ENCODE results near the gene SPACA6.

Gene SPACA6

GRCh38 chr19:51704626-51705025 lies 11.5 kb downstream of the SPACA6 start:
- H3K4me1 ChIP-seq (ENCODE audit: control insufficient read depth in 1 of 2, insufficient read depth in 2 of 2, low read length in 2 of 2): peaks cover 13 to 23% of the 10 kb centered on the region in 2 donors
- H3K9ac ChIP-seq (ENCODE audit: low read depth in 1 of 2, low read length in 2 of 2): peak overlapping the region; percentile 91 to 92
- H3K36me3 ChIP-seq (ENCODE audit: control insufficient read depth in 1 of 2, insufficient read depth in 2 of 2, low read length in 2 of 2): no peaks in the 10 kb centered on the region
- peak overlapping the region; percentile 93 for H3K4me3 ChIP-seq (ENCODE audit: low read depth in 1 of 2, low read length in 2 of 2)
- H3K27ac ChIP-seq (ENCODE audit: low read depth, low read length): peak overlapping the region; percentile 70
- peaks cover 0 to 9% of the 10 kb centered on the region in 2 donors for H3K27me3 ChIP-seq (ENCODE audit: control insufficient read depth in 1 of 2, insufficient read depth in 2 of 2, low read length in 2 of 2)
- H3K9me3 ChIP-seq (ENCODE audit: control insufficient read depth in 1 of 2, low read length in 2 of 2): no peaks in the 10 kb centered on the region

GRCh38 chr19:51706296-51706695 lies 13.2 kb downstream of the SPACA6 start:
- Histone ChIP-seq H3K4me3 (ENCODE audit: low read depth in 1 of 2, low read length in 2 of 2) (no peak overlapping the region), H3K27ac (ENCODE audit: low read depth, low read length) (no peak overlapping the region), H3K9ac (ENCODE audit: low read depth in 1 of 2, low read length in 2 of 2) (no peak overlapping the region), H3K9me3 (ENCODE audit: control insufficient read depth in 1 of 2, low read length in 2 of 2) (no peaks in the 10 kb centered on the region), H3K4me1 (ENCODE audit: control insufficient read depth in 1 of 2, insufficient read depth in 2 of 2, low read length in 2 of 2) (peaks cover 13 to 23% of the 10 kb centered on the region in 2 donors), H3K36me3 (ENCODE audit: control insufficient read depth in 1 of 2, insufficient read depth in 2 of 2, low read length in 2 of 2) (no peaks in the 10 kb centered on the region), H3K27me3 (ENCODE audit: control insufficient read depth in 1 of 2, insufficient read depth in 2 of 2, low read length in 2 of 2) (peaks cover 0 to 9% of the 10 kb centered on the region in 2 donors)

DNA sequence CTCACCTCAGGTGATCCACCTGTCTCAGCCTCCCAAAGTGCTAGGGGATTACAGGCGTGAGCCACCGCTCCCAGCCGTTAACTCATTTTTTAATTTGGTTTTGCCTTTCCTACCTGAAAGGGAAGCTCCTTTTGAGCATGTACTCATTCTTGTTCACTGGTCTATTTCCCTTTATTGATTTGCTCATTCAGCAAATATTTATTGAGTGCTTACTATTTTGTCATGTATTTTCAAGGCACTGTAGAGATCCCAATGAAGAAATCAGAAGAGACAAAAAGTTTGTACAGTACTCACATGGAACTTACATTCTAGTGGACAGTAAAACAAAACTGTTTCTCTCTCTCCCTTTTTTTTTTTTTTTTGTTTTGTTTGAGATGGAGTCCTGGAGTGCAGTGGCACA lies 13.8 kb downstream of the SPACA6 start:
- Histone ChIP-seq H3K9ac (ENCODE audit: low read depth in 1 of 2, low read length in 2 of 2) (no peak overlapping the region), H3K9me3 (ENCODE audit: control insufficient read depth in 1 of 2, low read length in 2 of 2) (no peaks in the 10 kb centered on the region), H3K4me1 (ENCODE audit: control insufficient read depth in 1 of 2, insufficient read depth in 2 of 2, low read length in 2 of 2) (peaks cover 13 to 23% of the 10 kb centered on the region in 2 donors), H3K4me3 (ENCODE audit: low read depth in 1 of 2, low read length in 2 of 2) (no peak overlapping the region), H3K27me3 (ENCODE audit: control insufficient read depth in 1 of 2, insufficient read depth in 2 of 2, low read length in 2 of 2) (peaks cover 0 to 9% of the 10 kb centered on the region in 2 donors), H3K36me3 (ENCODE audit: control insufficient read depth in 1 of 2, insufficient read depth in 2 of 2, low read length in 2 of 2) (no peaks in the 10 kb centered on the region), H3K27ac (ENCODE audit: low read depth, low read length) (no peak overlapping the region)

GRCh38 chr19:51708811-51709210 lies 15.7 kb downstream of the SPACA6 start:
- H3K36me3 ChIP-seq (ENCODE audit: control insufficient read depth in 1 of 2, insufficient read depth in 2 of 2, low read length in 2 of 2): no peaks in the 10 kb centered on the region
- H3K9me3 ChIP-seq (ENCODE audit: control insufficient read depth in 1 of 2, low read length in 2 of 2): no peaks in the 10 kb centered on the region
- no peak overlapping the region for H3K4me3 ChIP-seq (ENCODE audit: low read depth in 1 of 2, low read length in 2 of 2)
- H3K27ac ChIP-seq (ENCODE audit: low read depth, low read length): no peak overlapping the region
- H3K9ac ChIP-seq (ENCODE audit: low read depth in 1 of 2, low read length in 2 of 2): no peak overlapping the region
- no peaks in the 10 kb centered on the region for H3K27me3 ChIP-seq (ENCODE audit: control insufficient read depth in 1 of 2, insufficient read depth in 2 of 2, low read length in 2 of 2)
- H3K4me1 ChIP-seq (ENCODE audit: control insufficient read depth in 1 of 2, insufficient read depth in 2 of 2, low read length in 2 of 2): peaks cover 6 to 8% of the 10 kb centered on the region in 2 donors

GRCh38 chr19:51709575-51709974 lies 16.4 kb downstream of the SPACA6 start:
- H3K9me3 ChIP-seq (ENCODE audit: control insufficient read depth in 1 of 2, low read length in 2 of 2): no peaks in the 10 kb centered on the region
- no peak overlapping the region for H3K4me3 ChIP-seq (ENCODE audit: low read depth in 1 of 2, low read length in 2 of 2)
- H3K36me3 ChIP-seq (ENCODE audit: control insufficient read depth in 1 of 2, insufficient read depth in 2 of 2, low read length in 2 of 2): no peaks in the 10 kb centered on the region
- H3K27ac ChIP-seq (ENCODE audit: low read depth, low read length): no peak overlapping the region
- no peaks in the 10 kb centered on the region for H3K27me3 ChIP-seq (ENCODE audit: control insufficient read depth in 1 of 2, insufficient read depth in 2 of 2, low read length in 2 of 2)
- H3K4me1 ChIP-seq (ENCODE audit: control insufficient read depth in 1 of 2, insufficient read depth in 2 of 2, low read length in 2 of 2): peaks cover 5 to 6% of the 10 kb centered on the region in 2 donors
- H3K9ac ChIP-seq (ENCODE audit: low read depth in 1 of 2, low read length in 2 of 2): no peak overlapping the region

DNA sequence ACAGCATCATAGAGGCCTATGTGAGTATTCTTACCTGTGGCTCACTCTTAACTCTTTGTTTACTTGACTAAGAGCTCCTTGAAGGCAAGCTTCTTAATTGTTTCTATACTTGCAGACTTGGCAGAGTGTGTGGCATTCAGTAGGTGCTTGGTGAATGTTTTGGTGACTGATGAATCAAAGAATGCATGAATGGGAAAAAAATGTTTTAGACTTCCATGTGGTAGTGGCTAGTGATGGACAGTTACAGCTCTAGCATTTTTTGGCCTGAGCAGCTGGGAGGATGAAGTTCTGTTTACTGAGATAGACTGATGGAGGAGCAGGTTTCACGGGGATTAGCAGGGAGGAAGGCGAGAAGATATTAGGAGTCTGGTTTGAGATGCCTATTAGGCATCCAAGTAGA lies 17.0 kb downstream of the SPACA6 start:
- Histone ChIP-seq H3K4me1 (ENCODE audit: control insufficient read depth in 1 of 2, insufficient read depth in 2 of 2, low read length in 2 of 2) (peaks cover under 1 to 2% of the 10 kb centered on the region in 2 donors), H3K36me3 (ENCODE audit: control insufficient read depth in 1 of 2, insufficient read depth in 2 of 2, low read length in 2 of 2) (no peaks in the 10 kb centered on the region), H3K27me3 (ENCODE audit: control insufficient read depth in 1 of 2, insufficient read depth in 2 of 2, low read length in 2 of 2) (no peaks in the 10 kb centered on the region), H3K9ac (ENCODE audit: low read depth in 1 of 2, low read length in 2 of 2) (no peak overlapping the region), H3K27ac (ENCODE audit: low read depth, low read length) (no peak overlapping the region), H3K9me3 (ENCODE audit: control insufficient read depth in 1 of 2, low read length in 2 of 2) (no peaks in the 10 kb centered on the region), H3K4me3 (ENCODE audit: low read depth in 1 of 2, low read length in 2 of 2) (no peak overlapping the region)

DNA sequence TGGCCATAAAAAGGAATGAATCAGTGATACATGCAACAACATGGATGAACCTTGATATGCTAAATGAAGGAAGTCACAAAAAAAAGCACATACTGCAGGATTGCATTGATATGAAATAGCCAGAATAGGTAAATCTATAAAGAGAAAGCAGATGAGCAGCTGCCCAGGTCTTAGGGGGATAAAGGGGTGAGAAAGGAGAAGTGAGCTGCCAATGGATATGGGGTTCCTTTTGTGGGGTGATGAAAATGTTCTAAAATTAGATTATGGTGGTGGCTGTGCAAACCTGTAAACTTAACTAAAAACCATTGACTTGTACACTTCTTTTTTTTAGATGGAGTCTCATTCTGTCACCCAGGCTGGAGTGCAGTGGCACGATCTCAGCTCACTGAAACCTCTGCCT lies 18.6 kb downstream of the SPACA6 start:
- Histone ChIP-seq H3K4me3 (ENCODE audit: low read depth in 1 of 2, low read length in 2 of 2) (no peak overlapping the region), H3K27me3 (ENCODE audit: control insufficient read depth in 1 of 2, insufficient read depth in 2 of 2, low read length in 2 of 2) (no peaks in the 10 kb centered on the region), H3K9ac (ENCODE audit: low read depth in 1 of 2, low read length in 2 of 2) (no peak overlapping the region), H3K36me3 (ENCODE audit: control insufficient read depth in 1 of 2, insufficient read depth in 2 of 2, low read length in 2 of 2) (no peaks in the 10 kb centered on the region), H3K27ac (ENCODE audit: low read depth, low read length) (no peak overlapping the region), H3K9me3 (ENCODE audit: control insufficient read depth in 1 of 2, low read length in 2 of 2) (no peaks in the 10 kb centered on the region), H3K4me1 (ENCODE audit: control insufficient read depth in 1 of 2, insufficient read depth in 2 of 2, low read length in 2 of 2) (no peaks in the 10 kb centered on the region)

DNA sequence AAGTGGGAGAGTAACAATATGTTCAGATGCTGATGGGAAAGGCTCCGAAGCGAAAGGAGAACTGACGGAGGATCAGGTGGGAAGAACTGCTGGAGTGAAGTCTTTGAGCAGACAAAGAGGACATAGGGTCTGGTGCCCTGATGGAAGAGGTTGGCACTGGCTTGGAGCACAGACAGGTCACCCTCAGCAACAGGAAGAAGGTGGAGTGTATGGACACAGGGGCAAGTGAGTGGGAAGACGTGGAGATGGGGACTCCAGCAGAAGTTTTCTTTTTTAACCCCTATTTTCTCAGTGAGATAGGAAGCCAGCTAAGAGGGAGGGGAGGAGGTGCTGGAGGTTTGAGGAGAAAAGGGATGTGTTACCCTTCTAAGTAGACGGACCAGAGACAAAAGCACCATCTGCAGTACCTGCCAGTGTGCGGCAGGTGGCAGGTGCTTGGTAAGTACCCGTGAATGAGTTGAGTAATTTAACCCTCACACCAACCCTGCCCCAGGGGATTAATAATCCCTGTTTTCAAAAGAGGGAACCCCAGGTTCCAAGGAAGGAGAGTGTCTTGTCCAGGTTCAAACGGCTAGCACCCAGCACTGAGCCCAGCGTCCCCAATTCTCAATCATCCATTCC lies 19.4 kb downstream of the SPACA6 start:
- H3K36me3 ChIP-seq (ENCODE audit: control insufficient read depth in 1 of 2, insufficient read depth in 2 of 2, low read length in 2 of 2): no peaks in the 10 kb centered on the region
- no peak overlapping the region for H3K9ac ChIP-seq (ENCODE audit: low read depth in 1 of 2, low read length in 2 of 2)
- no peak overlapping the region for H3K4me3 ChIP-seq (ENCODE audit: low read depth in 1 of 2, low read length in 2 of 2)
- H3K27me3 ChIP-seq (ENCODE audit: control insufficient read depth in 1 of 2, insufficient read depth in 2 of 2, low read length in 2 of 2): no peaks in the 10 kb centered on the region
- no peaks in the 10 kb centered on the region for H3K4me1 ChIP-seq (ENCODE audit: control insufficient read depth in 1 of 2, insufficient read depth in 2 of 2, low read length in 2 of 2)
- H3K27ac ChIP-seq (ENCODE audit: low read depth, low read length): no peak overlapping the region
- H3K9me3 ChIP-seq (ENCODE audit: control insufficient read depth in 1 of 2, low read length in 2 of 2): no peaks in the 10 kb centered on the region

DNA sequence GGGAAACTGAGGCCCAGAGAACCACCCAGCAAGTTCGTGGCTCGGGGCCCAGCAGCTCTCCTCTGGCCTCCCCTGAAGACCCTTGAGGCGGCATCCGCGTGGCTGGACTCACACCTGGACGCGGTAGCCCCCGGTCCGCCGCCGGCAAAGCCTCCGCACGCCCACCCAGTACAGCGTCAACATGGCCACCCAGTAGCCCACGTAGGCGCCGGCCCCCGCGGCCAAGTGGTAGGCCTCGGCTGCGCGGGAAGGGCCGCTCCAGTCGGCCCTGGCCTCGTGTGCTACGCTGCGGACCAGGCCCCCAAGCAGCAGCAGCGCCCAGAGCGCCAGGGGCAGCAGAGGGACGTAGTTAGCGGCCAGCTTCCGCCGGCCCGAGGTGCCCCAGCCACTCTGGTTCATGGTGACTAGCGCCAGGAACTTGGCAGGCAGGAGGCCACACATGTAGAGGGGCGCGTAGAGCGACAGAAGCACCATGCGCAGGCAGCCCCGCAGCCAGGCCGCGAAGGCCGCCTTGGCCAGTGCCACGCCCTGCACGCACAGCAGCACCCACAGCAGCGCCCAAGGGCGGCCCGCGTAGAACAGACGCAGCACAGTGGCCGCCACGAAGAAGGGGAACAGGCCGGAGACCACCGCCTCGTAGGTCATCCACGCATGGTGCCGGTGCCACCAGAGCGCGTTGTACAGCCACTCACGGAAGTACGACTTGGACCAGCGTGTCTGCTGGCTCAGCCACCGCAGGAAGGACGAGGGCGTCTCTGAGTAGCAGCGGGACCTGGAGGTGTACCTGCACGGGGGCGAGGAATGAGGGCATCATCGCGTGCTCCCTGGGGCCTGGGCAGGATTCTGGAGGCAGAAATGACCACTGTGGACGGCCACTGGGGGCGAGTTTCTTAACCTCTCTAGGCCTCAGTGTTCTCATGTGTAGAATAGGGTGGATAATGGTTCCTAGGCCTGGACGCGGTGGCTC lies 20.5 kb downstream of the SPACA6 start:
- Histone ChIP-seq H3K4me1 (ENCODE audit: control insufficient read depth in 1 of 2, insufficient read depth in 2 of 2, low read length in 2 of 2) (no peaks in the 10 kb centered on the region), H3K27ac (ENCODE audit: low read depth, low read length) (no peak overlapping the region), H3K4me3 (ENCODE audit: low read depth in 1 of 2, low read length in 2 of 2) (no peak overlapping the region), H3K9me3 (ENCODE audit: control insufficient read depth in 1 of 2, low read length in 2 of 2) (no peaks in the 10 kb centered on the region), H3K9ac (ENCODE audit: low read depth in 1 of 2, low read length in 2 of 2) (no peak overlapping the region), H3K36me3 (ENCODE audit: control insufficient read depth in 1 of 2, insufficient read depth in 2 of 2, low read length in 2 of 2) (no peaks in the 10 kb centered on the region), H3K27me3 (ENCODE audit: control insufficient read depth in 1 of 2, insufficient read depth in 2 of 2, low read length in 2 of 2) (peaks cover 0 to under 1% of the 10 kb centered on the region in 2 donors)

GRCh38 chr19:51714848-51715247 lies 21.7 kb downstream of the SPACA6 start:
- H3K4me3 ChIP-seq (ENCODE audit: low read depth in 1 of 2, low read length in 2 of 2): no peak overlapping the region
- H3K9ac ChIP-seq (ENCODE audit: low read depth in 1 of 2, low read length in 2 of 2): no peak overlapping the region
- H3K4me1 ChIP-seq (ENCODE audit: control insufficient read depth in 1 of 2, insufficient read depth in 2 of 2, low read length in 2 of 2): no peaks in the 10 kb centered on the region
- no peaks in the 10 kb centered on the region for H3K36me3 ChIP-seq (ENCODE audit: control insufficient read depth in 1 of 2, insufficient read depth in 2 of 2, low read length in 2 of 2)
- H3K27ac ChIP-seq (ENCODE audit: low read depth, low read length): no peak overlapping the region
- H3K27me3 ChIP-seq (ENCODE audit: control insufficient read depth in 1 of 2, insufficient read depth in 2 of 2, low read length in 2 of 2): peaks cover 11 to 13% of the 10 kb centered on the region in 2 donors
- H3K9me3 ChIP-seq (ENCODE audit: control insufficient read depth in 1 of 2, low read length in 2 of 2): no peaks in the 10 kb centered on the region
